Measurements from ENCODE around the gene JUND. TPM values are rescaled to one million over a fixed set of nuclear protein-coding genes. Genes with fewer than 3 reads are reported as not detected.

The JUND gene
- total RNA-seq, 2 experiments from 2014 or later: 1,827 to 1,976 TPM

DNA sequence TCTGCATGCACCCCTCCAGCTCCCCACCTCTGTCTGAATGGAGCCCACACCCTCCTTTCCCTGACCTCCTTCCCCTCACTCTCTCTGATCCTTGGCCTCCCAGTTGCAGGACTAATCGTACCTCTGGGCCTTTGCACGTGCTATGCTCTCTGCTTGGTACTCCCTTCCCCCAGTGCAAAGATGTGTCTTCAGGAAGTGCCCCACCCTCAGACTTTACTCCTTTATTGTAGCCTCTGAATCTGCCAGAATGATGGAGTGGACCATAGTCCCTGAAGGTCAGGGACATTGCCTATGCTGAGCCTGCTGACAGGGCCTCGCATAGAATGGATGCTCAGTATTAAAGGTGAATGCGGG is 1.3 kb upstream of the JUND start:
- H3K9me3 Mint-ChIP-seq: peaks cover 2% of the 10 kb centered on the region
- H3K27ac Mint-ChIP-seq: peak overlapping the region; percentile 100
- CTCF ChIA-PET: interaction anchor here (5.3 kb wide), 1 partner anchor 21 kb away, joined by 78 read pairs; no protein-coding TSS in a partner anchor
- peaks cover 29% of the 10 kb centered on the region for H3K36me3 Mint-ChIP-seq (ENCODE audit: low read depth)
- Histone ChIP-seq H3K4me3 (ENCODE audit: low read length) (peak overlapping the region; percentile 70), H3K9me3 (ENCODE audit: control insufficient read depth in 1 of 2, insufficient read depth in 1 of 2, low read length in 2 of 2) (no peaks in the 10 kb centered on the region), H3K4me1 (ENCODE audit: insufficient read depth, low read length) (peaks cover 54% of the 10 kb centered on the region), H3K27me3 (ENCODE audit: control insufficient read depth in 1 of 2, insufficient read depth in 2 of 2, low read length in 2 of 2) (no peaks in the 10 kb centered on the region), H3K36me3 (ENCODE audit: insufficient read depth, low read length) (peaks cover 16% of the 10 kb centered on the region), H3K27ac (ENCODE audit: low read depth in 1 of 2, low read length in 2 of 2) (peak overlapping the region; percentile 97)
- peaks cover 59% of the 10 kb centered on the region for H3K4me1 Mint-ChIP-seq (ENCODE audit: low read depth)
- peak overlapping the region; percentile 92 for H3K4me3 Mint-ChIP-seq
- peak in 3 of 14 experiments; percentile 39 to 60 (median 48) for DNase-seq
- ATAC-seq (ENCODE audit: poor library complexity): no peak
- POLR2A ChIA-PET: interaction anchor here (1.2 to 18.2 kb wide), 6 partner anchors 9 to 259 kb away, joined by 3 to 761 read pairs (median 212); partner anchors contain the start of genes LSM4, RAB3A and SSBP4
- peaks cover 9% of the 10 kb centered on the region for H3K27me3 Mint-ChIP-seq
- no peak for TF ChIP-seq CTCF (IDR thresholded peaks at IDR 0.05)
- intact Hi-C loops (cut with DNase I, micrococcal nuclease): loop anchor here in 1 of 2 experiments (1.0 kb wide), 2 partner anchors 22 to 40 kb away; no protein-coding TSS in a partner anchor

- peaks cover 63% of the 10 kb centered on the region for H3K4me1 Mint-ChIP-seq (ENCODE audit: low read depth)
- DNase-seq: peak in 1 of 14 experiments; percentile 24
Observed at GRCh38 chr19:18282021-18282787, 782 bp upstream of the JUND start.

More at GRCh38 chr19:18282021-18282787, 782 bp upstream of the JUND start:
- Histone ChIP-seq H3K27me3 (ENCODE audit: control insufficient read depth in 1 of 2, insufficient read depth in 2 of 2, low read length in 2 of 2) (no peaks in the 10 kb centered on the region), H3K4me3 (ENCODE audit: low read length) (peak overlapping the region; percentile 70), H3K36me3 (ENCODE audit: insufficient read depth, low read length) (peaks cover 16% of the 10 kb centered on the region), H3K4me1 (ENCODE audit: insufficient read depth, low read length) (peaks cover 59% of the 10 kb centered on the region), H3K27ac (ENCODE audit: low read depth in 1 of 2, low read length in 2 of 2) (peak overlapping the region; percentile 97), H3K9me3 (ENCODE audit: control insufficient read depth in 1 of 2, insufficient read depth in 1 of 2, low read length in 2 of 2) (no peaks in the 10 kb centered on the region)
- no peak for ATAC-seq (ENCODE audit: poor library complexity)
- CTCF ChIA-PET: interaction anchor here (1.0 to 6.6 kb wide), 7 partner anchors 10 to 130 kb away, joined by 3 to 340 read pairs (median 6); partner anchors contain the start of genes LSM4 and PIK3R2
- intact Hi-C loops (cut with DNase I, micrococcal nuclease): loop anchor here in 1 of 2 experiments (1.0 kb wide), 2 partner anchors 22 to 40 kb away; no protein-coding TSS in a partner anchor
- Mint-ChIP-seq H3K27me3 (peaks cover 9% of the 10 kb centered on the region), H3K4me3 (peak overlapping the region; percentile 92), H3K36me3 (ENCODE audit: low read depth) (peaks cover 34% of the 10 kb centered on the region), H3K9me3 (peaks cover 2% of the 10 kb centered on the region), H3K27ac (peak overlapping the region; percentile 100)
- POLR2A ChIA-PET: interaction anchor here (0.6 to 18.2 kb wide), 43 partner anchors 10 to 1958 kb away, joined by 3 to 761 read pairs (median 7); partner anchors contain the start of genes ARRDC2, BORCS8, COPE and DDX49
- peak; percentile 16 for TF ChIP-seq CTCF (IDR thresholded peaks at IDR 0.05)
